Lower lobe of right lung (tissue), 2 donors: ENCODE data around the gene ZNF527. TPM values are rescaled to one million over a fixed set of nuclear protein-coding genes. Genes with fewer than 3 reads are reported as not detected.

ENCODE experiments used
- ATAC-seq, 2 donors: fragments of 200-7000 bp; cut with Tn5 transposase; one replicate each; pipeline ENCODE4 v1.9.1; 2020 to 2022; ENCODE audit warnings: mild to moderate bottlenecking in 2 of 2, moderate library complexity in 2 of 2
- DNase-seq: peaks from one replicate; pipeline ENCODE4 v3.0.0-alpha.2; 2020
- H3K27ac ChIP-seq: fragments of 200-600 bp; one replicate; pipeline ENCODE4 v1.8.0; 2022
- H3K27me3 ChIP-seq: fragments of 200-600 bp; one replicate; pipeline ENCODE4 v1.8.0; 2022; ENCODE audit warnings: low read depth
- H3K36me3 ChIP-seq: fragments of 200-600 bp; one replicate; pipeline ENCODE4 v1.8.0; 2022; ENCODE audit warnings: mild to moderate bottlenecking
- H3K4me1 ChIP-seq: fragments of 200-600 bp; one replicate; pipeline ENCODE4 v1.8.0; 2022
- H3K4me3 ChIP-seq: fragments of 200-600 bp; one replicate; pipeline ENCODE4 v1.8.0; 2022; ENCODE audit warnings: mild to moderate bottlenecking
- H3K9me3 ChIP-seq: fragments of 200-600 bp; one replicate; pipeline ENCODE4 v1.8.0; 2022
- intact Hi-C: fragments of 100-400 bp; cut with DNase I; formaldehyde crosslinking; loops from one replicate; pipeline ENCODE4 v1.11.0; 2022
- total RNA-seq: library from RNA; stranded (reverse); fragmentation: NEBNext Ultra II Directional; extraction: Animal tissue kit (Norgen Biotek cat#: 25700); gene quantifications from one replicate; pipeline ENCODE4 v1.2.1, GENCODE V29; 2021
- TF ChIP-seq, protein P1 (sequence below): fragments of 200-600 bp; IDR thresholded peaks from one replicate; pipeline ENCODE4 v1.8.0; 2022; ENCODE audit warnings: antibody characterized with exemption, mild to moderate bottlenecking
- donor health status: DM: no; HTN: yes; CAD: no; lungs with severe emphysema.

ZNF527 gene
- total RNA-seq, 1 donor from 2014 or later: 4.9 TPM

DNA sequence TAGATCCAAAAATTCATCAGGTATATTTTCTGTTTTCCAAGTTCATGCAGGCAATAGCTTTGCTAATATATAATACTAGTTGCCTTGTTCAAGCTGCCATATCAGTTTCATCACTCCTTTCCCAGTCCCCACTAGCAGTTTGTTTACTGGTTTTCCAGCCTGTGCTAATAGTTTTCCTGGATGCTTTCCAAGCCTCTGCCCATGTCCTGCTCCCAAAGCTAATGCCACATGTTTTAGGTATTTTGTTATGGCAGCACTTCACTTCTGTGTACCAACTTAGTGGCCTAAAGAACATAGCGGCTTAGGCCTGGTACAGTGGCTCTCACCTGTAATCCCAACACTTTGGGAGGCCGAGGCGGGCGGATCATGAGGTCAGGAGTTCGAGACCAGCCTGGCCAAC is 28.1 kb upstream of the ZNF527 start:
- no peak overlapping the region for H3K4me3 ChIP-seq
- H3K36me3 ChIP-seq: peaks cover 34% of the 10 kb centered on the region
- H3K4me1 ChIP-seq: no peaks in the 10 kb centered on the region
- intact Hi-C loops: no loop called here
- no peaks in the 10 kb centered on the region for H3K27me3 ChIP-seq
- no peak for ATAC-seq
- no peak for DNase-seq
- TF ChIP-seq, protein P1, sequence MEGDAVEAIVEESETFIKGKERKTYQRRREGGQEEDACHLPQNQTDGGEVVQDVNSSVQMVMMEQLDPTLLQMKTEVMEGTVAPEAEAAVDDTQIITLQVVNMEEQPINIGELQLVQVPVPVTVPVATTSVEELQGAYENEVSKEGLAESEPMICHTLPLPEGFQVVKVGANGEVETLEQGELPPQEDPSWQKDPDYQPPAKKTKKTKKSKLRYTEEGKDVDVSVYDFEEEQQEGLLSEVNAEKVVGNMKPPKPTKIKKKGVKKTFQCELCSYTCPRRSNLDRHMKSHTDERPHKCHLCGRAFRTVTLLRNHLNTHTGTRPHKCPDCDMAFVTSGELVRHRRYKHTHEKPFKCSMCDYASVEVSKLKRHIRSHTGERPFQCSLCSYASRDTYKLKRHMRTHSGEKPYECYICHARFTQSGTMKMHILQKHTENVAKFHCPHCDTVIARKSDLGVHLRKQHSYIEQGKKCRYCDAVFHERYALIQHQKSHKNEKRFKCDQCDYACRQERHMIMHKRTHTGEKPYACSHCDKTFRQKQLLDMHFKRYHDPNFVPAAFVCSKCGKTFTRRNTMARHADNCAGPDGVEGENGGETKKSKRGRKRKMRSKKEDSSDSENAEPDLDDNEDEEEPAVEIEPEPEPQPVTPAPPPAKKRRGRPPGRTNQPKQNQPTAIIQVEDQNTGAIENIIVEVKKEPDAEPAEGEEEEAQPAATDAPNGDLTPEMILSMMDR: no peak
- H3K27ac ChIP-seq: no peak overlapping the region
- no peaks in the 10 kb centered on the region for H3K9me3 ChIP-seq

DNA sequence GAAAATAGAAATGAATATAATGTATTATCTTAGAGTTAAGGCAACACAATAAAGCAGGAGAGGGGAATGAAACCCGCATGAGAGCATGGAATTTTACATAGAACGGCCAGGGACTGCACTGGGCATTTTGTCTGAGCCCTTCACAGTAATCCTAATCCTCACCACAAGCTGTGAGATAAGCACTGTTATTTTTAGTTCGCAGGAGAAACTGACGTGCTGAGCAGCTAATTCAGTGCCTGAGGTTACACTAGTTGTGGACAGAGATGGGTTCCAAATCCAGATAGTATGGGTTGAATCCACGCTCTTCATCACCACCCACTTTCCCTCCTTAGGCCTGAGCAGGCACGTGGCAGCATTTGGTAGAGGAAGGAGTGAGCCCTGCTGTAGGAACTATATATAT is 24.8 kb upstream of the ZNF527 start:
- Histone ChIP-seq H3K4me3 (no peak overlapping the region), H3K36me3 (peaks cover 60% of the 10 kb centered on the region), H3K27ac (no peak overlapping the region), H3K4me1 (no peaks in the 10 kb centered on the region), H3K9me3 (no peaks in the 10 kb centered on the region), H3K27me3 (no peaks in the 10 kb centered on the region)
- ATAC-seq (no peak), DNase-seq (no peak)
- intact Hi-C loops: no loop called here
- TF ChIP-seq, protein P1: no peak

DNA sequence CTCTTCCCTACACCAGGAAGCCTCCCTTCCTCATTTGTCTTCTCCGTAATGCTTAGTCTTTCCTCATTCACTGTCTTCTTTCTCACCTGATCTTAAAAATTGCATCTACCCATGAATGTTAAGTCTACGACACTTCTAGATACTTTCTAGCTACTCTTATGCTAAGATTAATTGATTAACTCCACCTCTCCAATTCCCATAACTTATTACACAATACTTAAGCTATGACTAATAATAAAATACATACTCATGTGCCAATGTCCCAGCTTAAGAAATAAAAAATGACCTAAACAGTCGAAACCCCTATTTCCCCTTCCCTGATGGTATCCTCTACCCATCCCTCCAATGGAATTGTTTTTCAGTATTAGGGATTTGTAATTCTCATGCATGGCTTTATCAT is 22.8 kb upstream of the ZNF527 start:
- no peak for ATAC-seq
- Histone ChIP-seq H3K27ac (no peak overlapping the region), H3K4me1 (no peaks in the 10 kb centered on the region), H3K36me3 (peaks cover 66% of the 10 kb centered on the region), H3K9me3 (no peaks in the 10 kb centered on the region), H3K4me3 (no peak overlapping the region), H3K27me3 (no peaks in the 10 kb centered on the region)
- TF ChIP-seq, protein P1: no peak
- DNase-seq: no peak
- intact Hi-C loops: no loop called here

DNA sequence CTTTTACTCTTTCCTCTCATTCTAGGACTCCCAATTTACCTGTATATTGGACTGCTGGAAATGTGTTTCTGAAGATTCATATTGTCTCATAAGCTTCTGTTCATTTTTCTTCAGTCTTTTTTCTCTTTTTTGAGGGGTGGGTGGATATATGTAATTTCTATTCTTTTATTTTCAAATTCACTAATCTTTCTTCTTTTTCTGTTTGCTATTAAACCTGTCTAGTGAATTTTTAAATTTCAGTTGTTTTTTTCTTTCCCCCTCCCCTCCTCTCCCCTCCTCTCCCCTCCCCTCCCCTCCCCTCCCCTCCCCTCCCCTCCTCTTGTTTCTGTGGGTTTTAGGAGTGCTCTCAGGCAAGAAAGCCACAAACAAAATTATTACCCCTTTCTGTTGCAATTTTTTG is 16.9 kb upstream of the ZNF527 start:
- peaks cover 23% of the 10 kb centered on the region for H3K9me3 ChIP-seq
- no peak for DNase-seq
- ATAC-seq: no peak
- H3K4me1 ChIP-seq: no peaks in the 10 kb centered on the region
- no peaks in the 10 kb centered on the region for H3K27me3 ChIP-seq
- no peak overlapping the region for H3K4me3 ChIP-seq
- intact Hi-C loops: no loop called here
- H3K36me3 ChIP-seq: peaks cover 48% of the 10 kb centered on the region
- no peak overlapping the region for H3K27ac ChIP-seq
- TF ChIP-seq, protein P1: no peak

DNA sequence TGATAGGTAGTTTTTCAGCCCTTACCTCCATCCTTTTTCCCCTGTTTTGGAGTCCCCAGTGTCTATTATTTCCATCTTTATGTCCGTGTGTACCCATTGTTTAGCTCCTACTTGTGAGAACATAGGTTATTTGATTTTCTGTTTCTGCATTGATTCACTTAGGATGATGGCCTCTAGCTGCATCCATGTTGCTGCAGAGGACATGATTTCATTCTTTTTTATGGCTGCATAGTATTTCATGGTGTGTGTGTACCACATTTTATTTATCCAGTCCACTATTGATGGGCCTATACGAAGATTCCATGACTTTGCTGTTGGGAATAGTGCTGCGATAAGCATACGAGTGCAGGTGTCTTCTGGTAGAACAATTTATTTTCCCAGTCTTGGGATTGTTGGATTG is 15.0 kb upstream of the ZNF527 start:
- H3K4me1 ChIP-seq: no peaks in the 10 kb centered on the region
- TF ChIP-seq, protein P1: no peak
- intact Hi-C loops: no loop called here
- H3K36me3 ChIP-seq: peaks cover 52% of the 10 kb centered on the region
- no peak overlapping the region for H3K27ac ChIP-seq
- DNase-seq: no peak
- H3K27me3 ChIP-seq: no peaks in the 10 kb centered on the region
- H3K4me3 ChIP-seq: no peak overlapping the region
- H3K9me3 ChIP-seq: peaks cover 23% of the 10 kb centered on the region
- no peak for ATAC-seq

DNA sequence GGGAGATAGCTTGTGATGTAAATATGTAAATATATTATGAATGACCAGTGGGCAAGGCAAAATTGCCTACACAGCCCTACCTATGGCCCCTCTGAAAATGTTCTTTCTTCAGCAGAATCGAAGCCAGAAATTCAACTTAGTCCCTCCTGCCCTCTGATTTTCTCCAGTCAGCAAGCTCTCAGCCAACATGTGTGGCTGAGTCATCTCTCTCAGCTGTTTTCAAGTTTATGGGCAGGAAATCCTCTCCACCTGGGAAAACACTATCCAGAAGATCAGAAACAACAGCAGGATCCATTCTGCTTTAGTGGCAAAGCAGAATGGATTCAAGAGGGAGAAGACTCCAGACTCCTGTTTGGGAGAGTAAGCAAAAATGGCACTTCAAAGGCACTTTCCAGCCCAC is 8.9 kb upstream of the ZNF527 start:
- no peak for DNase-seq

More for the DNA sequence above, 8.9 kb upstream of the ZNF527 start:
- intact Hi-C loops: no loop called here
- Histone ChIP-seq H3K4me3 (no peak overlapping the region), H3K27ac (no peak overlapping the region), H3K4me1 (no peaks in the 10 kb centered on the region), H3K9me3 (peaks cover 58% of the 10 kb centered on the region), H3K27me3 (no peaks in the 10 kb centered on the region), H3K36me3 (peaks cover 59% of the 10 kb centered on the region)
- TF ChIP-seq, protein P1: no peak
- no peak for ATAC-seq
